A673 (cell line): Measurements from ENCODE around the gene SAMSN1.

Source experiments
- EZH2 ChIP-seq: fragments of 200-600 bp; sonication (generic); IDR thresholded peaks from 2 replicates; pipeline ENCODE4 v1.6.1; 2017; ENCODE audit warnings: borderline replicate concordance, low read depth, mild to moderate bottlenecking, mixed read lengths, antibody characterized with exemption, low read length; ENCODE audit not compliant: poor library complexity, severe bottlenecking
- TF ChIP-seq, protein P1 (sequence below): fragments of 300-800, 200-600 bp; sonication (generic); conservative IDR thresholded peaks from 2 replicates; pipeline ENCODE4 v1.5.1; 2017; ENCODE audit warnings: low read depth, mild to moderate bottlenecking, antibody characterized with exemption, low read length, moderate library complexity, mixed read lengths

DNA sequence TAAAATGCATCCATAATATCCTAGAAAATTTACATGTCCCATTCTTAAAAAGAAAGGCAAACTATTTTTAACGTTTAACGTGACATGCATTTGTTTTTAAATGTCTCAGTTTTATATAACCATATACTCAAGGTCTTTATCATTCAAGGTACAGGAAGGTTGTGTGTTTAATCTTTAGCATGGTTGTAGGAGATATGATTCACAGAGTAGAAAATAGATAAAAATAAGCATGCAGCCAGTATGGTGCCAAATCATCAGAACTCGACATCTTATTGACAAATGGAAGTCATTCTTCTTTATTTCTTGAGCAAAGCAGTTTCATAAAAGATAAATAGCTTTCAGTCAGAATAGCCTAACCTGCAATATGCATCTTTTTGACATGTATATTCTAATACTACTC lies 51.0 kb downstream of the SAMSN1 start:
- TF ChIP-seq EZH2 = no peak
- TF ChIP-seq, protein P1, sequence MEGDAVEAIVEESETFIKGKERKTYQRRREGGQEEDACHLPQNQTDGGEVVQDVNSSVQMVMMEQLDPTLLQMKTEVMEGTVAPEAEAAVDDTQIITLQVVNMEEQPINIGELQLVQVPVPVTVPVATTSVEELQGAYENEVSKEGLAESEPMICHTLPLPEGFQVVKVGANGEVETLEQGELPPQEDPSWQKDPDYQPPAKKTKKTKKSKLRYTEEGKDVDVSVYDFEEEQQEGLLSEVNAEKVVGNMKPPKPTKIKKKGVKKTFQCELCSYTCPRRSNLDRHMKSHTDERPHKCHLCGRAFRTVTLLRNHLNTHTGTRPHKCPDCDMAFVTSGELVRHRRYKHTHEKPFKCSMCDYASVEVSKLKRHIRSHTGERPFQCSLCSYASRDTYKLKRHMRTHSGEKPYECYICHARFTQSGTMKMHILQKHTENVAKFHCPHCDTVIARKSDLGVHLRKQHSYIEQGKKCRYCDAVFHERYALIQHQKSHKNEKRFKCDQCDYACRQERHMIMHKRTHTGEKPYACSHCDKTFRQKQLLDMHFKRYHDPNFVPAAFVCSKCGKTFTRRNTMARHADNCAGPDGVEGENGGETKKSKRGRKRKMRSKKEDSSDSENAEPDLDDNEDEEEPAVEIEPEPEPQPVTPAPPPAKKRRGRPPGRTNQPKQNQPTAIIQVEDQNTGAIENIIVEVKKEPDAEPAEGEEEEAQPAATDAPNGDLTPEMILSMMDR = no peak
